Caco-2 (cell line): Measurements from ENCODE around the gene TRPM2. TPM values are rescaled to one million over a fixed set of nuclear protein-coding genes. Genes with fewer than 3 reads are reported as not detected.

Experiments used
- BruUV-seq: library from RNA; stranded (reverse); fragments of 400-500 nt; replicated peaks from 2 replicates; lab custom pipeline; 2021; lab: Mats Ljungman, UMichigan
- CTCF ChIA-PET: fragments of 300-600 bp; sonication (Branson Sonifier 250); formaldehyde crosslinking; loops from one replicate; lab custom pipeline; 2022; ENCODE audit warnings: antibody characterized with exemption; lab: Charles Lee
- POLR2A ChIA-PET: fragments of 300-600 bp; sonication (Branson Sonifier 250); formaldehyde crosslinking; loops from one replicate; lab custom pipeline; 2022; ENCODE audit warnings: antibody characterized with exemption; lab: Charles Lee
- DNase-seq, 2 experiments: peaks; one replicate each; pipeline versions ENCODE4 v3.0.0 to v3.0.0-alpha.2; 2020 to 2022
- H3K27me3 ChIP-seq: replicated peaks from 2 replicates; pipeline ENCODE4 v1.6.0; 2011; ENCODE audit warnings: low read length; ENCODE audit not compliant: control insufficient read depth, insufficient read depth
- H3K36me3 ChIP-seq: 2 replicates; pipeline ENCODE4 v1.5.1; 2011; ENCODE audit warnings: low read length; ENCODE audit not compliant: control insufficient read depth, insufficient read depth
- H3K4me1 ChIP-seq: fragments of 250-450 bp; sonication (Bioruptor Pico); 2 replicates; pipeline ENCODE4 v1.5.1; 2020; ENCODE audit warnings: mild to moderate bottlenecking
- H3K4me3 ChIP-seq: 2 replicates; pipeline ENCODE4 v1.5.1; 2011; ENCODE audit warnings: low read depth, mild to moderate bottlenecking, control low read depth, low read length
- H3K9me3 ChIP-seq: fragments of 250-450 bp; sonication (Bioruptor Pico); 2 replicates; pipeline ENCODE4 v1.5.1; 2020; ENCODE audit warnings: mild to moderate bottlenecking, moderate library complexity
- H3K27ac Mint-ChIP-seq: one replicate; pipeline ENCODE4 v1.8.0; 2022; ENCODE audit warnings: mixed read lengths; ENCODE audit not compliant: unreplicated experiment
- H3K27me3 Mint-ChIP-seq: one replicate; pipeline ENCODE4 v1.8.0; 2022; ENCODE audit warnings: mixed read lengths; ENCODE audit not compliant: insufficient read depth, unreplicated experiment
- H3K36me3 Mint-ChIP-seq: one replicate; pipeline ENCODE4 v1.8.0; 2022; ENCODE audit warnings: mild to moderate bottlenecking, mixed read lengths; ENCODE audit not compliant: insufficient read depth, unreplicated experiment
- H3K4me1 Mint-ChIP-seq: one replicate; pipeline ENCODE4 v1.8.0; 2022; ENCODE audit warnings: low read depth, mixed read lengths; ENCODE audit not compliant: unreplicated experiment
- H3K4me3 Mint-ChIP-seq: one replicate; pipeline ENCODE4 v1.8.0; 2022; ENCODE audit warnings: mild to moderate bottlenecking, moderate library complexity, mixed read lengths; ENCODE audit not compliant: unreplicated experiment
- H3K9me3 Mint-ChIP-seq: one replicate; pipeline ENCODE4 v1.8.0; 2022; ENCODE audit warnings: mixed read lengths; ENCODE audit not compliant: unreplicated experiment
- intact Hi-C: fragments of 100-400 bp; cut with micrococcal nuclease; formaldehyde crosslinking; loops from one replicate; pipeline ENCODE4 v1.10.0; 2022; ENCODE audit not compliant: unreplicated experiment
- total RNA-seq: library from RNA; stranded (reverse); gene quantifications from 2 replicates; pipeline ENCODE4 v1.2.3, GENCODE V29; 2022
- TF ChIP-seq, protein P1 (sequence below), 2 experiments: fragments of 200-600 bp in 1 of 2; IDR thresholded peaks; 1 replicate in 1 of 2; 2 replicates in 1 of 2; pipeline versions ENCODE4 v1.5.1 to v1.8.0; 2011 to 2022; ENCODE audit warnings: antibody characterized with exemption in 1 of 2, control low read depth in 1 of 2, inconsistent platforms in 1 of 2, low read depth in 1 of 2, low read length in 1 of 2, mild to moderate bottlenecking in 1 of 2, moderate library complexity in 1 of 2; ENCODE audit not compliant: insufficient read depth in 1 of 2, severe bottlenecking in 1 of 2, unreplicated experiment in 1 of 2

Gene TRPM2
- total RNA-seq, 1 experiment from 2014 or later, result 0.20 TPM

DNA sequence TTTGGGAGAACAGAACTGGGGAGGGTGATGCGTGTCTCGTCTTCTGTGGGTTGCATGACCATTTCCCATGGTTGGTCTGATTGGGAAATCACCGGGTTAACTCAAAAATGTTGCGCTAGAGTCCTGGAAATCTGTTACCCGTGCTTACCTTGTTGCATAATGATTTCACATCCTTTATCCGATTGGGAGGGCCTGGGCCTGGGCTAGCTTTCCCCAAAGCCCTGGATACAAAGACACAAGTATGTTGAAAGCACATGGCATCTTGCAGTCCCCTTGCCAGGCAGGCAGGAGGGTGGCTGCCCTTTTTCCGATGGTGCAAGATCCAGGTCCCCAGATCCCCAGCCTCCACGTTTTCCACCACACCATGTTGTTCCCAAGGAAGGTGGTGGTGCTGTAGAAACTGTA lies 582 bp downstream of the TRPM2 start:
- POLR2A ChIA-PET, result no interaction called here
- Histone ChIP-seq H3K9me3 (no peaks in the 10 kb centered on the region), H3K27me3 (no peaks in the 10 kb centered on the region), H3K36me3 (no peaks in the 10 kb centered on the region), H3K4me3 (no peak overlapping the region), H3K4me1 (no peaks in the 10 kb centered on the region)
- no TSS peak for BruUV-seq
- Mint-ChIP-seq H3K27me3 (no peaks in the 10 kb centered on the region), H3K27ac (peak overlapping the region; percentile 10), H3K4me3 (no peak overlapping the region), H3K9me3 (no peaks in the 10 kb centered on the region), H3K4me1 (no peaks in the 10 kb centered on the region), H3K36me3 (no peaks in the 10 kb centered on the region)
- CTCF ChIA-PET, result interaction anchor here (0.7 kb wide), 1 partner anchor 9 kb away, joined by 3 read pairs; no protein-coding TSS in a partner anchor
- no peak for DNase-seq
- TF ChIP-seq, protein P1, sequence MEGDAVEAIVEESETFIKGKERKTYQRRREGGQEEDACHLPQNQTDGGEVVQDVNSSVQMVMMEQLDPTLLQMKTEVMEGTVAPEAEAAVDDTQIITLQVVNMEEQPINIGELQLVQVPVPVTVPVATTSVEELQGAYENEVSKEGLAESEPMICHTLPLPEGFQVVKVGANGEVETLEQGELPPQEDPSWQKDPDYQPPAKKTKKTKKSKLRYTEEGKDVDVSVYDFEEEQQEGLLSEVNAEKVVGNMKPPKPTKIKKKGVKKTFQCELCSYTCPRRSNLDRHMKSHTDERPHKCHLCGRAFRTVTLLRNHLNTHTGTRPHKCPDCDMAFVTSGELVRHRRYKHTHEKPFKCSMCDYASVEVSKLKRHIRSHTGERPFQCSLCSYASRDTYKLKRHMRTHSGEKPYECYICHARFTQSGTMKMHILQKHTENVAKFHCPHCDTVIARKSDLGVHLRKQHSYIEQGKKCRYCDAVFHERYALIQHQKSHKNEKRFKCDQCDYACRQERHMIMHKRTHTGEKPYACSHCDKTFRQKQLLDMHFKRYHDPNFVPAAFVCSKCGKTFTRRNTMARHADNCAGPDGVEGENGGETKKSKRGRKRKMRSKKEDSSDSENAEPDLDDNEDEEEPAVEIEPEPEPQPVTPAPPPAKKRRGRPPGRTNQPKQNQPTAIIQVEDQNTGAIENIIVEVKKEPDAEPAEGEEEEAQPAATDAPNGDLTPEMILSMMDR (IDR thresholded peaks at IDR 0.05; ENCODE audit: insufficient read depth in 1 of 2, low read depth in 1 of 2, low read length in 1 of 2, severe bottlenecking in 1 of 2, unreplicated experiment in 1 of 2), result no peak
- intact Hi-C loops, result no loop called here

DNA sequence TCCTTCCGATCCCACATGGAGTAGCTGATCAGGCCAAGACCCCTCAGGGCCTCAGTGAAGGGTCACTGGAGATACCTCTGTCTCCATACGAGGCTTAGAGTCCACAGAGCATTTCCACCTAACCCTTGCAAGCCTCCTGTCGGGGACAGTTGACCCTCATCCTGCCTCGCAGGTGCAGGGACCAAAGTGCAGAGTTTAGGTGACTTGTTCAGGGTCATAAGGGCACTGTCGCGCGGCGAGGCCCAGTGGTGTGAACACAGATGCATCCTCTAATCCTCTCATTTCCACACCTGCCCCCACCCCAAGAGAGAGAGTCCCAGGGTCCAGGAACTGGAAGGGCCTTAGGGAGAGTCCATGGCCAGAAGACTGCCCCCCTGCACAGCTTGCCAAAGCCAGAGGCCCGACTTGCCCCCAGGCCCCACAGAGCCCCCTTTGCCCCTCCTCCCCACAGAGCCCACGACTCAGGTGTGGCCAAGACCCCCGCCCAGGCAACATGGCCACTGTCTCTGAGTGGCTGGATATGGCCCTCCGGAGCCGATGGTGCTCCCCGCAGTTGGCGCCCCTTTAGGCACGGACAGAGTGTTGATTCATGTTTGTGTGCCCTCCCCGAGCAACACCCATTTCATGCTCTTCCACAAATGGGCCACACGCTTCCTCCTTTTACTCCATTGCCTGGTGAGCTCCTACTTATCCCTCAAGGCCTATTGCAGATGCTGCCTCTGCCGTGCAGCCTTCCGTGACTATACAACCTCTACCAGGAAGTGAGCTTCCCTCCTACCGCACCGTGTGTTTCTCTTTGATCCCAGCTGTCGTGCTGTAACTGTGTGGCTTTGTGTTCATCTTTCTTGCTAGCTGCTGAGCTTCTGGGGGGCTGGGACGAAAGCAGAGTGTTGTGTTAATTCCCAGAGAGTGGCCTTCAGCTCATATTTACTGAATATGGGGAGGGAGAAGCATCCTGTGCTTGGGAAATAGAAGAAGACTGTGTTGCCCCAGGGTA lies 1.7 kb downstream of the TRPM2 start:
- Mint-ChIP-seq H3K9me3 (no peaks in the 10 kb centered on the region), H3K36me3 (no peaks in the 10 kb centered on the region), H3K4me3 (no peak overlapping the region), H3K4me1 (no peaks in the 10 kb centered on the region), H3K27ac (peak overlapping the region; percentile 10), H3K27me3 (no peaks in the 10 kb centered on the region)
- BruUV-seq, result no TSS peak
- no peak overlapping the region for H3K4me3 ChIP-seq
- H3K9me3 ChIP-seq, result no peaks in the 10 kb centered on the region
- intact Hi-C loops, result no loop called here
- H3K36me3 ChIP-seq, result no peaks in the 10 kb centered on the region
- H3K27me3 ChIP-seq, result no peaks in the 10 kb centered on the region
- DNase-seq, result peak in 1 of 2 experiments; percentile 28
- POLR2A ChIA-PET, result no interaction called here
- H3K4me1 ChIP-seq, result no peaks in the 10 kb centered on the region
- CTCF ChIA-PET, result no interaction called here
- TF ChIP-seq, protein P1 (IDR thresholded peaks at IDR 0.05; ENCODE audit: insufficient read depth in 1 of 2, low read depth in 1 of 2, low read length in 1 of 2, severe bottlenecking in 1 of 2, unreplicated experiment in 1 of 2), result no peak

DNA sequence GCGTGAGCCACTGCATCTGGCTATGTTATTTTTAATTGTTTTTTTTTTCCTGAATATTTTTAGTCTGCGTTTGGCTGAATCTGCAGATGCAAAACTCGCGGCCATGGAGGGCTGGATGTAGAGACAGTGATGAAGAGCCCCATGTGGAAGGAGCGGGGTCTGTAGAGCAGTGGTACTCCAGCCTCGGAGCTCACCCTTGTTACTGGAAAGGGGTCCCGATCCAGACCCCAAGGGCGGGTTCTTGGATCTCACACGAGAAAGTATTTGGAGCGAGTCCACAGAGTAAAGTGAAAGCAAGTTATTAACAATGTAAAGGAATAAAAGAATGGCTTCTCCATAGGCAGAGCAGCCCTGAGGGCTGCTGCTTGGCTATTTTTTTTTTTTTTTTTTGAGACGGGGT lies 2.7 kb downstream of the TRPM2 start:
- no peak overlapping the region for H3K27ac Mint-ChIP-seq
- no peak for DNase-seq
- H3K4me1 Mint-ChIP-seq, result no peaks in the 10 kb centered on the region
- no peak overlapping the region for H3K4me3 ChIP-seq
- no peak overlapping the region for H3K4me3 Mint-ChIP-seq
- H3K4me1 ChIP-seq, result no peaks in the 10 kb centered on the region
- no peaks in the 10 kb centered on the region for H3K36me3 ChIP-seq
- no TSS peak for BruUV-seq
- H3K27me3 Mint-ChIP-seq, result no peaks in the 10 kb centered on the region
- intact Hi-C loops, result no loop called here
- CTCF ChIA-PET, result no interaction called here
- TF ChIP-seq, protein P1 (IDR thresholded peaks at IDR 0.05; ENCODE audit: insufficient read depth in 1 of 2, low read depth in 1 of 2, low read length in 1 of 2, severe bottlenecking in 1 of 2, unreplicated experiment in 1 of 2), result no peak
- POLR2A ChIA-PET, result no interaction called here
- H3K9me3 ChIP-seq, result no peaks in the 10 kb centered on the region
- no peaks in the 10 kb centered on the region for H3K36me3 Mint-ChIP-seq
- H3K27me3 ChIP-seq, result no peaks in the 10 kb centered on the region
- H3K9me3 Mint-ChIP-seq, result no peaks in the 10 kb centered on the region
